SJSA1 (cell line): ENCODE measurements around the gene KRTAP10-5. TPM values are rescaled to one million over a fixed set of nuclear protein-coding genes. Genes with fewer than 3 reads are reported as not detected.

Experiments
- total RNA-seq: library from RNA; depleted of rRNA; stranded (reverse); fragments of >200 nt; shearing (Covaris generic); gene quantifications from 2 replicates; pipeline ENCODE4 v1.2.3, GENCODE V29; 2014; rRNA removed

Gene KRTAP10-5
- total RNA-seq, 1 experiment from 2014 or later = not detected

Other genes with a start within 250 kb of the KRTAP10-5 start
- 44.5 and 52.9 TPM in 2 replicates for gene CFAP410, start 241.2 kb downstream of the KRTAP10-5 start, total RNA-seq
- 14.8 and 16.1 TPM in 2 replicates for gene TRPM2, start 227.0 kb downstream of the KRTAP10-5 start, total RNA-seq
- gene LRRC3, start 125.1 kb downstream of the KRTAP10-5 start, total RNA-seq = 1.6 and 3.0 TPM in 2 replicates
- gene KRTAP10-1, start 40.4 kb downstream of the KRTAP10-5 start, total RNA-seq = not detected in 2 replicates
- gene KRTAP10-2, start 29.1 kb downstream of the KRTAP10-5 start, total RNA-seq = not detected in 2 replicates
- not detected in 2 replicates for gene KRTAP10-3, start 21.8 kb downstream of the KRTAP10-5 start, total RNA-seq
- not detected in 2 replicates for gene KRTAP10-4, start 6.9 kb downstream of the KRTAP10-5 start, total RNA-seq
- not detected in 2 replicates for gene KRTAP10-6, start 11.9 kb upstream of the KRTAP10-5 start, total RNA-seq
- not detected in 2 replicates for gene KRTAP10-7, start 20.0 kb upstream of the KRTAP10-5 start, total RNA-seq
- gene KRTAP10-8, start 31.5 kb upstream of the KRTAP10-5 start, total RNA-seq = not detected in 2 replicates
- not detected in 2 replicates for gene KRTAP10-9, start 46.5 kb upstream of the KRTAP10-5 start, total RNA-seq
- gene KRTAP10-10, start 56.8 kb upstream of the KRTAP10-5 start, total RNA-seq = not detected in 2 replicates
- gene KRTAP10-11, start 65.8 kb upstream of the KRTAP10-5 start, total RNA-seq = not detected in 2 replicates
- not detected in 2 replicates for gene KRTAP12-4, start 74.1 kb upstream of the KRTAP10-5 start, total RNA-seq
- gene KRTAP12-3, start 77.3 kb upstream of the KRTAP10-5 start, total RNA-seq = not detected in 2 replicates
- not detected in 2 replicates for gene KRTAP12-2, start 86.3 kb upstream of the KRTAP10-5 start, total RNA-seq
- not detected in 2 replicates for gene KRTAP12-1, start 101.6 kb upstream of the KRTAP10-5 start, total RNA-seq
- gene KRTAP10-12, start 116.6 kb upstream of the KRTAP10-5 start, total RNA-seq = not detected in 2 replicates
- not detected in 2 replicates for gene TSPEAR, start 131.0 kb upstream of the KRTAP10-5 start, total RNA-seq
- gene UBE2G2, start 221.2 kb upstream of the KRTAP10-5 start, total RNA-seq = 74.7 and 110 TPM in 2 replicates
- 137 and 173 TPM in 2 replicates for gene SUMO3, start 237.5 kb upstream of the KRTAP10-5 start, total RNA-seq